WTC11 (cell line): ENCODE results near the gene RBM24. TPM values are rescaled to one million over a fixed set of nuclear protein-coding genes. Genes with fewer than 3 reads are reported as not detected.

Experiments used
- ATAC-seq: fragments of 200-7000 bp; cut with Tn5 transposase; 2 replicates; pipeline ENCODE4 v1.10.0; 2021; ENCODE audit warnings: mild to moderate bottlenecking, moderate library complexity
- CTCF ChIA-PET: fragments of 300-600 bp; sonication (Branson Sonifier 250); formaldehyde crosslinking; loops from one replicate; lab custom pipeline; 2021; ENCODE audit warnings: antibody characterized with exemption; lab: Charles Lee
- POLR2A ChIA-PET: fragments of 350-600 bp; sonication (Branson Sonifier 250); formaldehyde crosslinking; loops from one replicate; lab custom pipeline; 2021; ENCODE audit warnings: antibody characterized with exemption; lab: Charles Lee
- DNase-seq: peaks from one replicate; pipeline ENCODE4 v3.0.0; 2021; ENCODE audit warnings: low spot score
- H3K27ac Mint-ChIP-seq: 2 replicates; pipeline ENCODE4 v1.8.0; 2021; ENCODE audit warnings: mixed read lengths
- H3K27me3 Mint-ChIP-seq: 2 replicates; pipeline ENCODE4 v1.8.0; 2021; ENCODE audit warnings: low read depth, mild to moderate bottlenecking, moderate library complexity, mixed read lengths
- H3K36me3 Mint-ChIP-seq: 2 replicates; pipeline ENCODE4 v1.8.0; 2021; ENCODE audit warnings: mixed read lengths
- H3K4me1 Mint-ChIP-seq: 2 replicates; pipeline ENCODE4 v1.8.0; 2022; ENCODE audit warnings: mixed read lengths
- H3K4me3 Mint-ChIP-seq: 2 replicates; pipeline ENCODE4 v1.8.0; 2021; ENCODE audit warnings: mild to moderate bottlenecking, moderate library complexity, mixed read lengths
- H3K9me3 Mint-ChIP-seq: 2 replicates; pipeline ENCODE4 v1.8.0; 2021; ENCODE audit warnings: mixed read lengths
- ATF3 ChIP-seq: sonication (generic); formaldehyde crosslinking; conservative IDR thresholded peaks from 2 replicates; pipeline ENCODE4 v1.8.1; 2022; ENCODE audit warnings: mild to moderate bottlenecking, missing genetic modification reagents
- CREB1 ChIP-seq: sonication (generic); formaldehyde crosslinking; IDR thresholded peaks from 2 replicates; pipeline ENCODE4 v1.8.0; 2023; ENCODE audit warnings: mild to moderate bottlenecking, missing genetic modification reagents
- CREM ChIP-seq: sonication (generic); formaldehyde crosslinking; IDR thresholded peaks from 2 replicates; pipeline ENCODE4 v1.8.1; 2022; ENCODE audit warnings: mild to moderate bottlenecking, missing genetic modification reagents, moderate library complexity
- FOXJ3 ChIP-seq: sonication (generic); formaldehyde crosslinking; IDR thresholded peaks from 2 replicates; pipeline ENCODE4 v1.9.0; 2021; ENCODE audit warnings: missing genetic modification reagents, mild to moderate bottlenecking, borderline replicate concordance
- MYBL2 ChIP-seq: sonication (generic); formaldehyde crosslinking; IDR thresholded peaks from 2 replicates; pipeline ENCODE4 v1.8.1; 2023; ENCODE audit warnings: mild to moderate bottlenecking, moderate library complexity, missing genetic modification reagents
- NR2C2 ChIP-seq: sonication (generic); formaldehyde crosslinking; IDR thresholded peaks from 2 replicates; pipeline ENCODE4 v1.8.0; 2022; ENCODE audit warnings: mild to moderate bottlenecking, missing genetic modification reagents
- OVOL2 ChIP-seq: fragments of 250-450 bp; sonication (Bioruptor Pico); IDR thresholded peaks from 2 replicates; pipeline ENCODE4 v1.9.0; 2021; ENCODE audit warnings: mild to moderate bottlenecking, borderline replicate concordance
- SMAD3 ChIP-seq: sonication (generic); formaldehyde crosslinking; IDR thresholded peaks from 2 replicates; pipeline ENCODE4 v1.8.0; 2022; ENCODE audit warnings: missing genetic modification reagents, mild to moderate bottlenecking, borderline replicate concordance
- SP1 ChIP-seq: sonication (generic); formaldehyde crosslinking; conservative IDR thresholded peaks from 2 replicates; pipeline ENCODE4 v1.8.1; 2022; ENCODE audit warnings: missing genetic modification reagents
- TEAD4 ChIP-seq: sonication (generic); formaldehyde crosslinking; IDR thresholded peaks from 2 replicates; pipeline ENCODE4 v1.8.0; 2022; ENCODE audit warnings: mild to moderate bottlenecking, missing genetic modification reagents
- ZNF138 ChIP-seq: sonication (generic); formaldehyde crosslinking; conservative IDR thresholded peaks from 2 replicates; pipeline ENCODE4 v1.8.1; 2022; ENCODE audit warnings: mild to moderate bottlenecking, moderate library complexity, missing genetic modification reagents
- ZNF219 ChIP-seq: sonication (generic); formaldehyde crosslinking; IDR thresholded peaks from 2 replicates; pipeline ENCODE4 v1.8.0; 2023; ENCODE audit warnings: missing genetic modification reagents, mild to moderate bottlenecking, borderline replicate concordance
- ZNF263 ChIP-seq: sonication (generic); formaldehyde crosslinking; IDR thresholded peaks from 2 replicates; pipeline ENCODE4 v1.8.1; 2022; ENCODE audit warnings: low read depth, mild to moderate bottlenecking, moderate library complexity, missing genetic modification reagents
- ZNF317 ChIP-seq: sonication (generic); formaldehyde crosslinking; IDR thresholded peaks from 2 replicates; pipeline ENCODE4 v1.8.1; 2023; ENCODE audit warnings: low read depth, mild to moderate bottlenecking, moderate library complexity, missing genetic modification reagents, borderline replicate concordance
- ZNF423 ChIP-seq: fragments of 250-450 bp; sonication (Bioruptor Pico); IDR thresholded peaks from 2 replicates; pipeline ENCODE4 v2.1.2; 2022; ENCODE audit warnings: mild to moderate bottlenecking, moderate library complexity
- ZNF425 ChIP-seq: fragments of 250-450 bp; sonication (Bioruptor Pico); conservative IDR thresholded peaks from 2 replicates; pipeline ENCODE4 v1.9.0; 2021; ENCODE audit warnings: mild to moderate bottlenecking
- ZNF512 ChIP-seq: sonication (generic); formaldehyde crosslinking; IDR thresholded peaks from 2 replicates; pipeline ENCODE4 v1.8.1; 2022; ENCODE audit warnings: missing genetic modification reagents, borderline replicate concordance
- ZNF671 ChIP-seq: fragments of 250-450 bp; sonication (Bioruptor Pico); IDR thresholded peaks from 2 replicates; pipeline ENCODE4 v1.8.0; 2021; ENCODE audit warnings: mild to moderate bottlenecking
- total RNA-seq: library from RNA; stranded (reverse); gene quantifications from 3 replicates; pipeline ENCODE4 v1.2.3, GENCODE V29; 2021
- TF ChIP-seq, protein P1 (sequence below): sonication (generic); formaldehyde crosslinking; IDR thresholded peaks from 2 replicates; pipeline ENCODE4 v1.8.0; 2022; ENCODE audit warnings: mild to moderate bottlenecking, missing genetic modification reagents
- TF ChIP-seq, protein P2 (sequence below): sonication (generic); formaldehyde crosslinking; IDR thresholded peaks from 2 replicates; pipeline ENCODE4 v1.8.0; 2023; ENCODE audit warnings: missing genetic modification reagents
- TF ChIP-seq, protein P3 (sequence below): fragments of 250-450 bp; sonication (Bioruptor Pico); IDR thresholded peaks from 2 replicates; pipeline ENCODE4 v2.1.2; 2022; ENCODE audit warnings: mild to moderate bottlenecking, moderate library complexity
- TF ChIP-seq, protein P4 (sequence below): sonication (generic); formaldehyde crosslinking; IDR thresholded peaks from 2 replicates; pipeline ENCODE4 v1.8.1; 2023; ENCODE audit warnings: mild to moderate bottlenecking, moderate library complexity, missing genetic modification reagents
- TF ChIP-seq, protein P5 (sequence below): sonication (generic); formaldehyde crosslinking; IDR thresholded peaks from 2 replicates; pipeline ENCODE4 v1.8.1; 2022; ENCODE audit warnings: mild to moderate bottlenecking, missing genetic modification reagents, moderate library complexity, borderline replicate concordance

The RBM24 gene
- total RNA-seq, 1 experiment from 2014 or later = 0.63 TPM

DNA sequence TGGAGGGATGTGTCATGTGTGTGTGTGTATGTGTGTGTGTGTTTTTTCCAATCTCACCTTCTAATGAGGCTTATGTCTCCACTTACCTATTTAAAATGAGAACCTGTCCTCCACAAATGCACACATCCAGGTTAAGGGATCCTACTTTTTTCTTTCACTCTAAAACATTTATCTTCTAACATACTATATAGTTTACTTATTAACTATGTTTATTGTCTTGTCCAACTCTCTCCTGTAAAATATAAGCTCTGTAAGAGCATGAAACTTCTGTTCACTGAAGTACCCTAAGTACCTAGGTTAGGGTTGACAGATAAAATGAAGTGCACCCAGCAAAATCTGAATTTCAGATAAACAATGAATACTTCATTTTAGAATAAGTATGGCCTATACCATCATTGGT, 29.2 kb upstream of the RBM24 start:
- no peak for ATAC-seq
- Mint-ChIP-seq H3K9me3 (peaks cover 25% of the 10 kb centered on the region), H3K4me3 (no peak overlapping the region), H3K4me1 (no peaks in the 10 kb centered on the region), H3K27me3 (no peaks in the 10 kb centered on the region; the same call in 1 of the 2 replicates), H3K36me3 (no peaks in the 10 kb centered on the region), H3K27ac (no peak overlapping the region)
- CTCF ChIA-PET = no interaction called here
- DNase-seq = no peak
- POLR2A ChIA-PET = interaction anchor here (0.5 kb wide), 1 partner anchor 226 kb away, joined by 3 read pairs; no protein-coding TSS in a partner anchor
- TF ChIP-seq, protein P1, sequence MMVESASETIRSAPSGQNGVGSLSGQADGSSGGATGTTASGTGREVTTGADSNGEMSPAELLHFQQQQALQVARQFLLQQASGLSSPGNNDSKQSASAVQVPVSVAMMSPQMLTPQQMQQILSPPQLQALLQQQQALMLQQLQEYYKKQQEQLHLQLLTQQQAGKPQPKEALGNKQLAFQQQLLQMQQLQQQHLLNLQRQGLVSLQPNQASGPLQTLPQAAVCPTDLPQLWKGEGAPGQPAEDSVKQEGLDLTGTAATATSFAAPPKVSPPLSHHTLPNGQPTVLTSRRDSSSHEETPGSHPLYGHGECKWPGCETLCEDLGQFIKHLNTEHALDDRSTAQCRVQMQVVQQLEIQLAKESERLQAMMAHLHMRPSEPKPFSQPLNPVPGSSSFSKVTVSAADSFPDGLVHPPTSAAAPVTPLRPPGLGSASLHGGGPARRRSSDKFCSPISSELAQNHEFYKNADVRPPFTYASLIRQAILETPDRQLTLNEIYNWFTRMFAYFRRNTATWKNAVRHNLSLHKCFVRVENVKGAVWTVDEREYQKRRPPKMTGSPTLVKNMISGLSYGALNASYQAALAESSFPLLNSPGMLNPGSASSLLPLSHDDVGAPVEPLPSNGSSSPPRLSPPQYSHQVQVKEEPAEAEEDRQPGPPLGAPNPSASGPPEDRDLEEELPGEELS (CRISPR knock-in tag) = no peak
- TF ChIP-seq, protein P2, sequence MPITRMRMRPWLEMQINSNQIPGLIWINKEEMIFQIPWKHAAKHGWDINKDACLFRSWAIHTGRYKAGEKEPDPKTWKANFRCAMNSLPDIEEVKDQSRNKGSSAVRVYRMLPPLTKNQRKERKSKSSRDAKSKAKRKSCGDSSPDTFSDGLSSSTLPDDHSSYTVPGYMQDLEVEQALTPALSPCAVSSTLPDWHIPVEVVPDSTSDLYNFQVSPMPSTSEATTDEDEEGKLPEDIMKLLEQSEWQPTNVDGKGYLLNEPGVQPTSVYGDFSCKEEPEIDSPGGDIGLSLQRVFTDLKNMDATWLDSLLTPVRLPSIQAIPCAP (CRISPR knock-in tag) = no peak
- TF ChIP-seq ZNF317 (no peak), OVOL2 (CRISPR knock-in tag) (no peak), ZNF219 (CRISPR knock-in tag) (no peak), ZNF425 (CRISPR knock-in tag) (no peak), SMAD3 (CRISPR knock-in tag) (no peak), TEAD4 (CRISPR knock-in tag) (no peak), ZNF671 (CRISPR knock-in tag) (no peak), ZNF263 (CRISPR knock-in tag) (no peak), SP1 (CRISPR knock-in tag) (no peak), ZNF423 (CRISPR knock-in tag) (no peak), CREM (CRISPR knock-in tag) (no peak)
- TF ChIP-seq, protein P3, sequence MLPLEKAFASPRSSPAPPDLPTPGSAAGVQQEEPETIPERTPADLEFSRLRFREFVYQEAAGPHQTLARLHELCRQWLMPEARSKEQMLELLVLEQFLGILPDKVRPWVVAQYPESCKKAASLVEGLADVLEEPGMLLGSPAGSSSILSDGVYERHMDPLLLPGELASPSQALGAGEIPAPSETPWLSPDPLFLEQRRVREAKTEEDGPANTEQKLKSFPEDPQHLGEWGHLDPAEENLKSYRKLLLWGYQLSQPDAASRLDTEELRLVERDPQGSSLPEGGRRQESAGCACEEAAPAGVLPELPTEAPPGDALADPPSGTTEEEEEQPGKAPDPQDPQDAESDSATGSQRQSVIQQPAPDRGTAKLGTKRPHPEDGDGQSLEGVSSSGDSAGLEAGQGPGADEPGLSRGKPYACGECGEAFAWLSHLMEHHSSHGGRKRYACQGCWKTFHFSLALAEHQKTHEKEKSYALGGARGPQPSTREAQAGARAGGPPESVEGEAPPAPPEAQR (CRISPR knock-in tag) = no peak
- TF ChIP-seq, protein P4, sequence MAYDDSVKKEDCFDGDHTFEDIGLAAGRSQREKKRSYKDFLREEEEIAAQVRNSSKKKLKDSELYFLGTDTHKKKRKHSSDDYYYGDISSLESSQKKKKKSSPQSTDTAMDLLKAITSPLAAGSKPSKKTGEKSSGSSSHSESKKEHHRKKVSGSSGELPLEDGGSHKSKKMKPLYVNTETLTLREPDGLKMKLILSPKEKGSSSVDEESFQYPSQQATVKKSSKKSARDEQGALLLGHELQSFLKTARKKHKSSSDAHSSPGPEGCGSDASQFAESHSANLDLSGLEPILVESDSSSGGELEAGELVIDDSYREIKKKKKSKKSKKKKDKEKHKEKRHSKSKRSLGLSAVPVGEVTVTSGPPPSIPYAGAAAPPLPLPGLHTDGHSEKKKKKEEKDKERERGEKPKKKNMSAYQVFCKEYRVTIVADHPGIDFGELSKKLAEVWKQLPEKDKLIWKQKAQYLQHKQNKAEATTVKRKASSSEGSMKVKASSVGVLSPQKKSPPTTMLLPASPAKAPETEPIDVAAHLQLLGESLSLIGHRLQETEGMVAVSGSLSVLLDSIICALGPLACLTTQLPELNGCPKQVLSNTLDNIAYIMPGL (CRISPR knock-in tag) = no peak
- TF ChIP-seq, all 79 proteins: peak for 0

DNA sequence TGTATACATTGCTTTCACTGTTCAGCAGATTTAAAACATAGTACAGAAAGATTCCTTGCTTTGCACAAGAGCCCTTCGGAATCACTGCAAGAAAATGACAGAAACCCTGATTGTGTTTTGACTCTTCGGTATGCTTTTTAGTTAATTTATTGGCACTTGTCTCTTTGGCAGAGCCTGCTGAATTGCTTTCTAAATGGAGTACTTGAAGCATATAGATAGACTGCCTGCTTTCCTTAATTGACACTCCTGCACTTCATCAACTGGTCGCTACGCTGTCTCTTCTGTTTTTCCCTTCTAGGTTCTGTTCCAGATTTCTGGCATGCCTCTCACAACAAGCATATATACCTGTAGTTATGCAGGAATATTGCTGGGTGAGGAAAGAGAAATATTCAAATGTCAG, 22.4 kb upstream of the RBM24 start:
- CTCF ChIA-PET = no interaction called here
- Mint-ChIP-seq H3K27me3 (no peaks in the 10 kb centered on the region), H3K4me1 (peaks cover 9% of the 10 kb centered on the region), H3K4me3 (no peak overlapping the region), H3K27ac (no peak overlapping the region), H3K36me3 (no peaks in the 10 kb centered on the region), H3K9me3 (no peaks in the 10 kb centered on the region)
- ATAC-seq = no peak
- POLR2A ChIA-PET = no interaction called here
- DNase-seq = no peak
- TF ChIP-seq, protein P5, sequence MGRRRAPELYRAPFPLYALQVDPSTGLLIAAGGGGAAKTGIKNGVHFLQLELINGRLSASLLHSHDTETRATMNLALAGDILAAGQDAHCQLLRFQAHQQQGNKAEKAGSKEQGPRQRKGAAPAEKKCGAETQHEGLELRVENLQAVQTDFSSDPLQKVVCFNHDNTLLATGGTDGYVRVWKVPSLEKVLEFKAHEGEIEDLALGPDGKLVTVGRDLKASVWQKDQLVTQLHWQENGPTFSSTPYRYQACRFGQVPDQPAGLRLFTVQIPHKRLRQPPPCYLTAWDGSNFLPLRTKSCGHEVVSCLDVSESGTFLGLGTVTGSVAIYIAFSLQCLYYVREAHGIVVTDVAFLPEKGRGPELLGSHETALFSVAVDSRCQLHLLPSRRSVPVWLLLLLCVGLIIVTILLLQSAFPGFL = no peak
- TF ChIP-seq ZNF512 (CRISPR knock-in tag) = no peak
- no peak for TF ChIP-seq FOXJ3 (CRISPR knock-in tag)
- TF ChIP-seq MYBL2 (CRISPR knock-in tag) = no peak
- TF ChIP-seq NR2C2 (CRISPR knock-in tag) = no peak
- TF ChIP-seq ATF3 (CRISPR knock-in tag) = no peak
- no peak for TF ChIP-seq CREB1 (CRISPR knock-in tag)
- TF ChIP-seq ZNF138 (CRISPR knock-in tag) = no peak
